Fibroblast of gingiva (primary cell): Measurements from ENCODE around the gene YIF1B.

Experiments used
- DNase-seq: peaks from one replicate; pipeline ENCODE4 v3.0.0-alpha.2; 2011; ENCODE audit warnings: low read depth

YIF1B gene

DNA sequence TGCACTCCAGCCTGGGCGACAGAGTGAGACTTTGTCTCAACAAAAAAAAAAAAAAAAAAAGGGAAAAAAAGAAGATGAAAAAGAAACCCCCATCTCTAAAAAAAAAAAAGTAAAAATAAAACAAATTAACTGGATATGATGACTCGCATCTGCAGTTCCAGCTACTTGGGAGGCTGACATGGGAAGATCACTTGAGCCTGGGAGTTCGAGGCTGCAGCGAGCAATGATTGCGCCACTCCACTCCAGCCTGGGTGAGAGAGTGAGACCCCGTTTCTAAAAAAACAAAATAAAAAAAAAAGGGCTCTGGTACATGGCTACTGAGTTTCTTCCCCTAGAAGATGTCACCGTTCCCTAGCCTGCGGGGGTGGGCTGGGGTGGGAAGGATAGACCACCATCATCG is 17.5 kb upstream of the YIF1B start:
- DNase-seq = no peak

DNA sequence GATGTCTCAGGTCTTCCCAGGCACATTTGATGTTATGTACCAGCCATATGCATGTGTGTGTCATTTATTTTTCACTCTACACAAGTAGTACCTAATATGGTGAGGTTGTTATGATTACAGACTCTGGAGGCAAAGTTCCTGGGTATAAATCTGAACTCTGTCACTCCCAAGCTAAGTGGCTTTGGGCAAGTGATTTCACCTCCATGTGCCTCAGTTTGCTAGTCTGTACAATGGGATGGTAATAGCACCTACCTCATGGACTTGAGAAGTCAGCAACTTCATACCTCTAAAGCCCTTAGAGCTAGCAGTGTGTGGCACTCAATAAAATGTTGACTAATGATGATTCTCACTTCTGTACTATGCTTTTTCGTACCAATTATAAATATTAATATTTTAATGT is 16.0 kb upstream of the YIF1B start:
- DNase-seq = no peak

DNA sequence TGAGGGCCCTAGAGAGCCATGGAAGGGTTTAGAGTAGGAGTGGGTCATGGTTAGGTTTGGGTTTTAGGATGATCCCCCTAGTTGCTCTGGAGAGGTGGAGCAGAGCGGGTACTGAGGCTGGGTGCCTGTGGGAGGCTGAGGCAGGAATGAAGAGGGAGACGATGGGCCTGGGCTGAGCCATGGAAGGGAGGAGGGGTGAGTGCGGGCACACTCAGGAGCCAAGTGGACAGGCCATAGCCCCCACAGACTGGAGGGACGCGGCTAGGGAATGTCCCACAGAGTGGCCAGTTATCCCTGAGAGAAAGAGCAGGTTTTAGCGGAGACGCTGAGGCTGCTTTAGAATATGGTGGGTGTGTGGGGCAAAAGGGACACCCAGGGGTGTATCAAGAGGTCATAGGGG is 13.9 kb upstream of the YIF1B start:
- no peak for DNase-seq

DNA sequence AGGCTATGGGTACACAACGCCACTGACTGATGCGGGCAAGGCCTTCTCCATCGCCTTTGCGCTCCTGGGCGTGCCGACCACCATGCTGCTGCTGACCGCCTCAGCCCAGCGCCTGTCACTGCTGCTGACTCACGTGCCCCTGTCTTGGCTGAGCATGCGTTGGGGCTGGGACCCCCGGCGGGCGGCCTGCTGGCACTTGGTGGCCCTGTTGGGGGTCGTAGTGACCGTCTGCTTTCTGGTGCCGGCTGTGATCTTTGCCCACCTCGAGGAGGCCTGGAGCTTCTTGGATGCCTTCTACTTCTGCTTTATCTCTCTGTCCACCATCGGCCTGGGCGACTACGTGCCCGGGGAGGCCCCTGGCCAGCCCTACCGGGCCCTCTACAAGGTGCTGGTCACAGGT is 10.8 kb upstream of the YIF1B start:
- DNase-seq = no peak

DNA sequence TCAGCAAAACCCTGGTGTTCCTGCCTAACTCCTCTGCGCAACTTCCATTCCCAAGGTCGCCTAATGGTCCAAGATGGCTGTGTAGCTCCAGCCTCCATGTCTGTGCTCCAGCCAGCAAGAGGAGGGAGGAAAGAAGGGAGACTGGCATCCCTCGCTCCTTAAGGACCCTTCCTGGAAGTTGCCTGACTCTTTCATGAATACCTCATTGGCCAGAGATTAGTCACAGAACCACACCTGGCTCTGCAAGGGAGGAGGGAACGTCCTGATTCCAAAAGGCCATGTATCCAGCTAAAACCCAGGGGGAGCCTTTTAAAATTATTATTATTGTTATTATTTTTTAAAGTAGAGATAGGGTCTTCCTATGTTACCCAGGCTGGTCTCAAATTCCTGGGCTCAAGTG is 8.7 kb upstream of the YIF1B start:
- no peak for DNase-seq

DNA sequence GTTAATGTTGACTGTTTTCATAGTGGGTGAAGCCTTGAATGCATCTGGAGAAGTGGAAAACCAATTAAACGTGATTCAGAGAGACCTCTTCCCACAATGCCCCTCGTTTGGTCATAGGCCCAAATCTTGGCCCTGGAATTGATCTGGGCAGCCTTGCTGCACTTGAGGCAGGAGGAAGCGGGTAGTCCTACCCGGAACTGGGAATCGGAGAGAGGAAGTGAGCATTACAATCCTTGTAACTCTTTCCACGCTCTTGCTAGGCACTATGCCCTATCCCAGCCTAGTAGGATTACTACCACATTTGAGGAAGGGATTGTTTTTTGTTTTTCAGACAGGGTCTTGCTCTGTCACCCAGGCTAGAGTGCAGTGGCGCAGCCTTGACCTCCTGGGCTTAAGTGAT is 7.5 kb upstream of the YIF1B start:
- no peak for DNase-seq

DNA sequence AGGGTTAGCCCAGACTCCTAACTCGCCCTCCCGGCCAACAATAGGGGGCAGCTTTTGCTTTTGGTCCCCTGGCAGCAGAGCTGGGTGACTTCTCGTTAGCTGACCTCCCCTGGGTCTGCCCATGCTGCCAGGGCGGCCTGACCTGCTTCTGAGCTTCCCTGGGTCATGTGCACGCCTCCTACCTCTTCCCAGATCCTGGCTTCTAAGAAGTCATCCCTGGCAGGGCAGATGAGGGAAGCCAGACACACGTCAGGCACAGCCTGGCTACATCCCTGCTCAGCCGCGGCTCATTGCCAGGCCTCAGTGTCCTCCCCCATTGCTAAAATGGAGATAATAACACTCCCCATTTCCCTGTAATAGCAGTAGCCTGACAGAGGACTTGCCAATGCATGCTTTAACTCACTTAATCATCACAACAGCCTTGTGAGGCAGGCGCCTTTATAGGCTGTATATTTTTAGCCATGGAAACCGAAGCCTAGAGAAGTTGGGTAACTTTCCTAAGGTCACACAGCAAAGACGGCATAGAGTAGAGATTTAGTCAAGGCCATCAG is 6.0 kb upstream of the YIF1B start:
- peak; percentile 31 for DNase-seq

DNA sequence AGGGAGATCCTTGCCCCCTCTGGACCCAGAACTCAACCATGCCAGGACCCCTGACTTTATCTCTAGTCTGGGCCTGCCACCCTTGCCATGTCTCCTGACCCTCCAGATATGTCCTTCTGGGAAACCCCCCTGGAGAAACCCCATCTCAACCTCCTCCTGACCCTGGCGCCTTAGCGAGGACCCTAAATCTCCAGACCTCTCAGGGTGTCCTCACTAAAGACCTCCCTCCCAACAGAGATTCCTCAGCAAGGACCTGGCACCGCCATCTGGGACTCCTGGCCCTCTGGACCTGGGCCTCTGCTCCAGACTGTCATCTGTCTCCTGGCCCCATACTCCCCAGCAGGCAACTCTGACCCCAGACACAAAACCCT is 5.2 kb upstream of the YIF1B start:
- no peak for DNase-seq

DNA sequence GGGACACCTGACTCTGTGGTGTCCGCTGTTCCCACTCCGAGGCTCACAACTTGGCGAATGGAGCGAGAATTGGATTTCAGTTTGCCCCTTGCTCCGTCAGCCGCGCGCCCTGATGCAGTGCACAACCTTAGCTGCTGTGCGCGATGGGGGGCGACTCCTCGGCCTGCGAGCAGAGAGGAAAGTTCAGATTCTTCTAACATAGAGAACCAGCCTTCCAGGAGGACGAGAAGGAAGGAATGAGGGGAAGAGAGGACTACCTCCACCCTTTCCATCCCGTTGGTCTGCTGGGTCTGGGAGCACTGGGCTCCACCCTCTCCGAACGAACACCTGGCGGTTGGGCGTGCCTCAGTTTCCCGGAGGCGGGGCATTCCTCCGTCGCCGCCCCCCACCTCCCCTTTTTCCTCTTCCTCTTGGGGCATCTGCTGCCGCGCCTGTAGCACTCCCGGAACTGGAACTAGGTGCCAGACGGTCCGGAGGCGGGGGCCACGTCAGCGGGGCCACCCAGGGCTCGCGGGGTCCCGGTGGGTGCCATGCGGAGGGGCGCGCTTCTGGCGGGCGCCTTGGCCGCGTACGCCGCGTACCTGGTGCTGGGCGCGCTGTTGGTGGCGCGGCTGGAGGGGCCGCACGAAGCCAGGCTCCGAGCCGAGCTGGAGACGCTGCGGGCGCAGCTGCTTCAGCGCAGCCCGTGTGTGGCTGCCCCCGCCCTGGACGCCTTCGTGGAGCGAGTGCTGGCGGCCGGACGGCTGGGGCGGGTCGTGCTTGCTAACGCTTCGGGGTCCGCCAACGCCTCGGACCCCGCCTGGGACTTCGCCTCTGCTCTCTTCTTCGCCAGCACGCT is 3.9 kb upstream of the YIF1B start, which contains the start of gene KCNK6:
KCNK6 (plus strand) TSS at position 425 of the 838 bp plus-strand sequence; CDS start at position 531, 106 bp downstream.
- DNase-seq = no peak

DNA sequence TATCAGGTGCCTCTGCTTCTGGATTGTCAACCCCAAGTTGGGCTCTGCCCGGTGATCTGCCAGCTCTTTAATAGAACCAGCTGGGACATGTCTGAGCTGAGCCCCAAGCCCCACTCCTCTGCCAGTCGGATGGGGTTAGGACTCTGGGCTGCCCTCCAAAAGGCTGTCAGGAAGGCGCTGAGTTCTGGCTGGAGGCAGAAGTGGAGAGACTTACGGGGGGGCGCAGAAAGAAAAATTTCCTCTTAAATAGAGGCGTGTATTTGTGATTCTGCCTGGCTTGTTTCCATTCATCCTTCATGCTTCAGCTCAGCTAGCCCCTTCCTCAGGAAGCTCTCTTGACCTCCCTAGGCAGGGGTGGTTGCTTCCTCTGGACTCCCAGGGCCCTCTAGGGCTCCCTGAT is 2.9 kb upstream of the YIF1B start:
- DNase-seq = no peak

DNA sequence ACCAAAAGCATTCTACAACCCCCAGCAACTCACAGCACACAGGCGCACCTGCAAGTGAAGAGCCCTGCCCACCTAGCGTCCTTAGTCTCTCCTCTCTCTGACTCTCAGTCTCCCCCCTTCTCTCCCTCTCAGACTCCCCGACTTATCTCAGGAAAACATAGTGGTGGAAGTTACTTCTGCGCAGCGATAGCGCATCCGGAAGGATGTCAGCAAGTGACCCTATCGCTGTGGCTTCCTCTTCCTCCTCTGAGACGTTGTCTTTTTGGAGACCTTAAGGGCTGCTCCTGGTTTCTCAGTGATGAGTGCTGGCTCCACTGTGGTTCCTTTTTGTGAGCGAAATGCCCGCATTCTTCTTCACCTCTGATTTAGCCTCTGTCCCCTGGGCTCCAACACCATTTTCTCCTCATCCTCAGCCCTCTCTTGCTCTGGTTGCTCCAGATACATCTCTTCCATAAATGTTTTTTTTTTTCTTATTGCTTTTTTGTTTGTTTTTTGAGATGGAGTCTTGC is 1.4 kb upstream of the YIF1B start:
- DNase-seq = no peak

DNA sequence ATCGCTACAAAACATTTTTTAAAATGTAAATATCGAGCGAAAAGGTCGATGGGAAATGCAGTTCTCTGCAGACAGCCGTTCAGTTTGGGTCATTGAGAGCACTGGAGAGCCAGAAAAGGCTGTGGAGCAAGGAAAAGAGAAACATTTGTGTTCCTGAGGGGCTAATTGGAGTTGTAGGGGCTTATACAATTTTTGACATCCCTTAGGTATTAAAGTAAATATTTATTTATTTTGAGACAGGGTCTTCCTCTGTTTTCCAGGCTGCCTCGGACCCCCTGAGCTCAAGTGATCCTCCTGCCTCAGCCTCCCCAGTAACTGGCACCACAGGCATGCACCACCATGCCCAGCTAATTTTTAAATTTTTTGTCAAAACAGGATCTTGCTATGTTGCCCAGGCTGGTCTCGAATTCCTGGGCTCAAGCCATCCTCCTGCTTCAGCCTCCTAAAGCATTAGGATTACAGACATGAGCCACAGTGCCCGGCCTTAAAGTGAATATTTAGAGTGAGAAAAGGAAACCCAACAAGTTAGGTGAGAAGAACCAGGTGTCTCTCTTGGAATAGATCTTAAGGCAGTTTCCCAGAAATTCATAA is 825 bp upstream of the YIF1B start:
- DNase-seq = no peak

DNA sequence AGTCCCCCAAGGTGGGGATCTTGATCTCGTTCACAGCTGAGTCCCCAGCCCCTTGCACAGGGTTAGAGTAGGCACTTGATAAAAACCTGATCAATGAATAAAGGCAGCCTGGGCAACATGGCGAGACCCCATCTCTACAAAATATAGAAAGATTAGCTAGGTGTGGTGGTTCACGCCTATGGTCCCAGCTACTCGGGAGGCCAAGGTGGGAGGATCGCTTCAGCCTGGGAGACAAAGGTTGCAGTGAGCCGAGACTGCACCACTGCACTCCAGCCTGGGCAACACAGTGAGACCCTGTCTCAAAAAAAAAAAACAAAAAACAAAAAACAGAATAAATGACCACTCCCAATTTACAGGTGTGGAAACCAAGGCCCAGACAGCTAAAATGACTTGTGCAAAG is 4.8 kb downstream of the YIF1B start:
- DNase-seq = no peak

DNA sequence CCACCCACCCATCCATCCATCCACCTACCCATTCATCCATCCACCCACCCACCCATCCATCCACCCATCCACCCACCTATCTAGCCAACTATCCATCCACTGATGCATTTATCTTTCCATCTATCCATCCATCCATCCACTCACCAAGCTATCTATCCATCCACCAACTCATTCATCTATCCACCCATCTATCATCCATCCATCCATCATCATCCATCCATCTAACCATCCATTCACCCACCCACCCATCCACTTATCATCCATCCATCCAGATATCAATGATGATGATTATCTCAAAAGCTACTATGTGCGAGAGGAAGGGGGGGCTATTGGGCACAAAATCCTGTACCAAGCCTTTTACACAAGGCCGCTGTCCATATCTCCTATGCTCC is 5.5 kb downstream of the YIF1B start:
- no peak for DNase-seq

DNA sequence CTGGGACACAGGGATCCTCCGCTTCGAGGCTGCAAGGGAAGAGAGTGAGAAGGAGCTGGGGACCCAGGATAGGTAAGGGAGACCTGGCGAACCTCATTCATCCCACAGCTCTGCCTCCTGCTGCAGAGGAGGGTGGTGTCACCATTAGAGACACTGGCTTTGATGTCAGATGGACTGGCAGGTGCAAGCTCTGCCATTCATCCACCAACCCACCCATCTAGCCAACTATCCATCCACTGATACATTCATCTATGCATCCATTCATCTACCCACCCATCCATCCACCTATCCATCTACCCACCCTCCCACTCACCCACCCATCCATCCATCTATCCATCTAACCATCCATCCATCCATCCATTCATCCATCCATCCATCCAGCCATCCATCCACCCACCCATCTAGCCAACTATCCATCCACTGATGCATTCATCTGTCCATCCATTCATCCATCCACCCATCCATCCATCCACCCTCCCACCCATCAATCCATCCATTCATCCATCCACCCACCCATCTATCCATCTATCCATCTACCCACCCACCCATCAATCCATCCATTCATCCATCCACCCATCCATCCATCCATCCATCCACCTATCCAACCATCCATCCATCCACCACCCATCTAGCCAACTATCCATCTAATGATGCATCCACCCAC is 6.0 kb downstream of the YIF1B start:
- DNase-seq = no peak

DNA sequence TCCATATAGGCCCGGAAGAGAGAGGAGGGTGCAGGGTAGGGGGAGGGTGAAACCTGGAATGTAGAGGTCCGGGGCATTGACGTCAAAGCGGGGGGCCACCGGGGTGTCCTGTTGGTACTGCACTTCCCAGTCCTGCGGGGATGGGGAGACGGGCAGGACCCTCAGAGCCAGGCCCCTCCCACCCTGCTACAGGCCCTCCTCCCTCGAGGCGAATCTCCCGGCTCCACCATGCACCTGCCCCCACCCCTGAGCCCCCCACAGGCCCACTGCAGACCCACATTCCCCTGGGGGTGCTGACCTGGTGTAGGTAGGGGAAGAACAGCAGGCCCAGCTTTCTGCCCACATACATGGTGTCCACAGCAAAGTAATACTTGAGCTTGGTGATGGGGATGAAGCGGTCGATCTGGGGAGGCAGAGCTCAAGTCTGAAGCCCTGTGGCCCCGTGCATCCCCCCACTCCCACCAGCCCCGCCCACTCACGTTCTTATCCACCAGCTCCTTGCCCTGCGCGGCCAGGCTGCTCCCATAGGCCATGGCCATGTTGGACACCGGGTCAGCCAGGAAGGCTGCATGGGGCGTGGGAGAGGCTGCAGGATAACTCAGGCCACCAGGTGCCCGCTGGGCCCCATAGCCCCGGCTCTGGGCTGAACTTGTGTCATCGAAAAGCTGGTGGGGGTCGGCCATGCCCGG is 6.7 kb downstream of the YIF1B start:
- no peak for DNase-seq

DNA sequence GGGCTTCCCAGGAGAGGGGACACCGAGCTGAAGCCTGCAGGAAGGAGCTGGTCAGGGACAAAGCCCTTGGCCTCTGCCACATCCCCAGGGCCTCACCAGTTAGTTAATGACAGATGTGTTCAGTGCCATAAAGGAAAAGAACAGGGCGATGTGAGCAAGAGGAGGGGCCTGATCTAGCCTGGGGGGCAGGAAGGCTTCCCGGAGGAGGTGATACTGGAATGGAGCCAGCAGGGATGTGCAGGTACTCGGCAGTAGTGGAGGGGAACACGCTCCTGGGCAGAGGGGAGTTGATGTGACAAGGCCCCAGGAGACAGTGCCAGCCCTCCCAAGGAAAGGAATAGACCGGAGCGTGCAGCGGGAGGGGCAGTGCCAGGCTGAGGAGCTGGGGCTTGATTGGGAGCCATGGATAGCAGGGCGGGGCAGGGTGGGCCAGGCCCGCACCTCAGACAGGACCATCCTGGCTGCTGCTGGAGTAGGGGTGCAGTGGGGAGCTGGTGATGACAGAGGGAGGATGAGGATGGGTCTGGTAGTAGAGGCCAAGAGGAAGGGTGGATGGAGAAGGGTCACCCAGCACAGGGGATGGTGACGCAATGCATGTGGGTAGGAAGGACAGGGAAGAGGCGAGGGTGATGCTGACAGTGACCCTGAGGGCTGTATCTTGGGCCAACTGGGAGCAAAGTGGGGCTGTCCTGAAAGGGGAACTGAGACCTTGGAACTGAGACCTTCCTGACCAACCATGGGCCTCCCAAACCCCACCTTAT is 7.6 kb downstream of the YIF1B start:
- DNase-seq = no peak

DNA sequence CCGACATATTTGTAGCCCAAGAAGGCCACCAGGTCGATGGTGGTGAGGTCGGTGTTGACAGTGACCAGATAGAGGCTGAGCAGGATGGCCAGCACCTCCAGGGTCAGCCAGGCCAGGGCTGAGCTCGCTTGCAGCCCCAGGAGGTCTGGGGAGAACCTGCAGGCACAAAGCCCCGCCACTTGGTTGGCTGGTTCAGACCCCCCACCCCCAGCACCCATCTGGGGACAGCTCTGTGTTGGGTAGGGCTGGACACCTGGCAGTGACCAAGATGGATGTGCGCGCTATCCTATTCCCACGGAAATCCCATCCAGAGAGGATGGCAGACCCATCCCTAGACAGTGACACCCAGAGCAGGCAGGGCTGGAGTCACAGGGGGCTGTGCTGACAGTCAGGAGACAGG is 8.2 kb downstream of the YIF1B start:
- DNase-seq = no peak

DNA sequence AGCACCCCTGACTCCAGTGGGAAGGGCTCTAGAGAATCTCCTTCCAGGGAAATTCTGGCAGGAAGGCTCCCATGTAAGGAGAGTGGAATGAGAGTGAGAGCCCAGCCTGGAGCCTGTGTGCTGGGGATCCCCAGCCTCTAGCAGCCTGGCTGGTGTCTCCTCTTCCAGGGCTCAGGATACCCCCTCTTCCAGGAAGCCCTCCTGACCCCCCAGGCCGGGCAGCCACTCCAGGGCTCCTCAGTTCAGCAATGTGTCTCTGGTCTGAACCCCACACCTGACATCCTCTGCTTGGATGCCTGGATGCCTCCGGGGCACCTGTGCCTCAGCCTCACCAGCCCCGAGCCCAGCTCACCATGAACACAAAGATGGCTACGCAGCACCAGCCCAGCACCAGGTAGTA is 8.7 kb downstream of the YIF1B start:
- DNase-seq = no peak

DNA sequence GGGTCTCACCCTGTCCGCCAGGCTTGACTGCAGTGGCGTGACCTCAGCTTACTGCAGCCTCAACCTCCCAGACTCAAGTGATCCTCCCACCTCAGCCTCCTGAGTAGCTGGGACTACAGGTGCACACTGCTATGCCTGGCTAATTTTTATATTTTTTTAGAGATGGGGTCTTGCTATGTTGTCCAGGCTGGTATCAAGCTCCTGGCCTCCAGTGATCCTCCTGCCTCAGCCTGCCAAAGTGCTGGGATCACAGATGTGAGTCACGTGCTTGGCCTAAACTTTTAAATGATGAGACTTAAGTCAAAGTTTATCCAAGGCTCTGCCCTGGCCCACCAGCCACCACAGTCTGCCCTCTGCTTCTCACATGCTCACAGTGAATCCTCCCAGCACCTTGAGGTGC is 9.5 kb downstream of the YIF1B start:
- no peak for DNase-seq

DNA sequence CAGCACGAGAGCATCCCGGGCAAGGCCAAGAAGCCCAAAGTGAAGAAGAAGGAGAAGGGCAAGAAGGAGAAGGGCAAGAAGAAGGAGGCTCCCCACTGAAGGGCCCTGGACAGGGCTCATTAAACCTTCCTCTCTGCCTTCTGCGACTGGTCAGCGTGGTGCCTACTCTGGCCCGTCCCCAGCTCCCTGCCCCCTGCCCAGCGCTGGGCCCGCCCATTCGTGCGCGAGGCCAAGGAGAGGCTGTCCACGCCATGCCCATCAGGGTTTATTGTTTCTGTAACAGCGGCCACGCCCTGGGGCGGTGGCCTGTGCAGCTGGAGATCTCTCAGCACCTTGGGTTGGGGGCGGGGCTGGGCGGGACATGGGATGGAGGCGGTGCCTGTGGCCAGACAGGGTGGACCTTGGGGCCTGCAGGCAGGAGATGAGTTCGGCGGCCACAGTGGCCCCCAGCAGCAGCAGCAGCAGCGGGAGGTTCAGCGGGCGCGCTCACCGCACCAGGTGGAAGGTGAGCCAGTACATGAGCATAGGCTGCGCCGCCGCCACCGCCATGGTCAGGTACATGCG is 10.8 kb downstream of the YIF1B start:
- no peak for DNase-seq
